OCI-LY7 (cell line): ENCODE measurements around the gene SDR39U1. TPM values are rescaled to one million over a fixed set of nuclear protein-coding genes. Genes with fewer than 3 reads are reported as not detected.
"Not testable (repeated sequence)": the region's sequence is repeated elsewhere in the genome, so short reads cannot be mapped to it uniquely, and the experiment has no call there.

Experiments used
- BruUV-seq: library from RNA; stranded (reverse); fragments of 400-500 nt; replicated peaks from 2 replicates; lab custom pipeline; 2021; lab: Mats Ljungman, UMichigan
- CTCF ChIA-PET: fragments of 300-600 bp; sonication (Branson Sonifier 250); formaldehyde crosslinking; loops from one replicate; lab custom pipeline; 2022; ENCODE audit warnings: antibody characterized with exemption; ENCODE audit not compliant: unreplicated experiment; lab: Charles Lee
- POLR2A ChIA-PET: fragments of 300-600 bp; sonication (Branson Sonifier 250); formaldehyde crosslinking; loops from one replicate; lab custom pipeline; 2022; ENCODE audit warnings: antibody characterized with exemption; lab: Charles Lee
- DNase-seq: peaks from one replicate; pipeline ENCODE4 v3.0.0-alpha.2; 2015; ENCODE audit warnings: low spot score
- H2AFZ ChIP-seq: fragments of 200-600 bp; sonication (generic), shearing (Covaris generic); 2 replicates; pipeline ENCODE4 v1.6.1; 2014; ENCODE audit warnings: mild to moderate bottlenecking, antibody characterized with exemption, low read length, moderate library complexity
- H3K27ac ChIP-seq: fragments of 200-600 bp; sonication (generic); 2 replicates; pipeline ENCODE4 v1.5.1; 2014; ENCODE audit warnings: mixed run types, low read depth, mild to moderate bottlenecking, moderate library complexity, low read length, inconsistent platforms; ENCODE audit not compliant: poor library complexity, severe bottlenecking
- H3K36me3 ChIP-seq: fragments of 200-600 bp; sonication (generic); 2 replicates; pipeline ENCODE4 v1.6.1; 2014; ENCODE audit warnings: mild to moderate bottlenecking, antibody characterized with exemption, low read length, moderate library complexity, mixed read lengths; ENCODE audit not compliant: insufficient read depth
- H3K4me1 ChIP-seq: fragments of 200-600 bp; sonication (generic); 2 replicates; pipeline ENCODE4 v1.5.1; 2014; ENCODE audit warnings: mild to moderate bottlenecking, low read length; ENCODE audit not compliant: insufficient read depth, poor library complexity, severe bottlenecking
- H3K4me2 ChIP-seq: fragments of 200-600 bp; sonication (generic); 2 replicates; pipeline ENCODE4 v1.6.1; 2014; ENCODE audit warnings: mild to moderate bottlenecking, low read length
- H3K4me3 ChIP-seq: fragments of 200-600 bp; sonication (generic); 2 replicates; pipeline ENCODE4 v1.5.1; 2014; ENCODE audit warnings: mild to moderate bottlenecking, low read depth, low read length; ENCODE audit not compliant: poor library complexity, severe bottlenecking
- H3K79me2 ChIP-seq: fragments of 200-600 bp; sonication (generic); 2 replicates; pipeline ENCODE4 v1.6.1; 2016; ENCODE audit warnings: low read depth, mild to moderate bottlenecking, low read length, moderate library complexity, mixed read lengths; ENCODE audit not compliant: insufficient read depth
- H3K9me2 ChIP-seq: fragments of 200-600 bp; sonication (generic); 2 replicates; pipeline ENCODE4 v1.6.1; 2016; ENCODE audit warnings: mild to moderate bottlenecking, low read length, mixed read lengths; ENCODE audit not compliant: insufficient read depth
- H3K9me3 ChIP-seq: fragments of 200-600 bp; sonication (generic); 2 replicates; pipeline ENCODE4 v1.6.1; 2014; ENCODE audit warnings: mild to moderate bottlenecking, mixed run types, low read length, mixed read lengths
- H4K20me1 ChIP-seq: fragments of 200-600 bp; sonication (generic); 2 replicates; pipeline ENCODE4 v1.6.1; 2014; ENCODE audit warnings: mild to moderate bottlenecking, antibody characterized with exemption, low read length, moderate library complexity, mixed read lengths; ENCODE audit not compliant: insufficient read depth
- EZH2phosphoT487 ChIP-seq: fragments of 200-600 bp; sonication (generic); IDR thresholded peaks from 2 replicates; pipeline ENCODE4 v1.6.1; 2018; ENCODE audit warnings: low read depth, borderline replicate concordance, mild to moderate bottlenecking, mixed run types, antibody characterized with exemption, low read length, moderate library complexity, mixed read lengths
- intact Hi-C: fragments of 100-400 bp; cut with micrococcal nuclease; formaldehyde crosslinking; loops from one replicate; pipeline ENCODE4 v1.10.0; 2022; ENCODE audit not compliant: unreplicated experiment
- total RNA-seq, 2 experiments: library from RNA; depleted of rRNA in 1 of 2; stranded (reverse); fragments of >200 nt in 1 of 2; shearing (Covaris generic) in 1 of 2; gene quantifications; 2 replicates each; pipeline ENCODE4 v1.2.3, GENCODE V29; 2014 to 2022
- TF ChIP-seq, protein P1 (sequence below): fragments of 200-600 bp; sonication (generic); conservative IDR thresholded peaks from 2 replicates; pipeline ENCODE4 v1.5.1; 2014; ENCODE audit warnings: mild to moderate bottlenecking, antibody characterized with exemption, low read length, moderate library complexity, mixed read lengths

Gene SDR39U1
- total RNA-seq, 2 experiments from 2014 or later: 51.4 to 103 TPM

DNA sequence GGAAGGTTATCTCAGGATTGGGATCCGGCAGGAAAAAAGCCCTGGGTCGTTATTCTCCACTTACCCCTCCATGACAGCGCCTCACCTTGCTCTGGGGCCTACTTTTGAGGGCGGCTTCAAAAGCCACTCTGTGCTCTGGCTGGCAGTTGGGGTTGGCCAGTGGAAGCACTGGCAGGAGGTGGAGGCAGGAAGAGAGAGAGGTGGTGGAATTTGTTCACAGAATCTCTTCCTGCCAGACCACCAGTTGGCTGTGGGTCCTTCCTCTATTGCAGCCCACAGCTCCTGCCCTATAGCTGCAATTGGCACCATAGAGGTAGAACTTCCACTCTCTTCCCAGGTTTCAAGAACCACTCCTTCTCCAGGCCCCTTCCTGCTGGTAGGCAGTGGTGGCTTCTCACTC, 32.7 kb upstream of the SDR39U1 start:
- TF ChIP-seq EZH2phosphoT487: no peak
- TF ChIP-seq, protein P1, sequence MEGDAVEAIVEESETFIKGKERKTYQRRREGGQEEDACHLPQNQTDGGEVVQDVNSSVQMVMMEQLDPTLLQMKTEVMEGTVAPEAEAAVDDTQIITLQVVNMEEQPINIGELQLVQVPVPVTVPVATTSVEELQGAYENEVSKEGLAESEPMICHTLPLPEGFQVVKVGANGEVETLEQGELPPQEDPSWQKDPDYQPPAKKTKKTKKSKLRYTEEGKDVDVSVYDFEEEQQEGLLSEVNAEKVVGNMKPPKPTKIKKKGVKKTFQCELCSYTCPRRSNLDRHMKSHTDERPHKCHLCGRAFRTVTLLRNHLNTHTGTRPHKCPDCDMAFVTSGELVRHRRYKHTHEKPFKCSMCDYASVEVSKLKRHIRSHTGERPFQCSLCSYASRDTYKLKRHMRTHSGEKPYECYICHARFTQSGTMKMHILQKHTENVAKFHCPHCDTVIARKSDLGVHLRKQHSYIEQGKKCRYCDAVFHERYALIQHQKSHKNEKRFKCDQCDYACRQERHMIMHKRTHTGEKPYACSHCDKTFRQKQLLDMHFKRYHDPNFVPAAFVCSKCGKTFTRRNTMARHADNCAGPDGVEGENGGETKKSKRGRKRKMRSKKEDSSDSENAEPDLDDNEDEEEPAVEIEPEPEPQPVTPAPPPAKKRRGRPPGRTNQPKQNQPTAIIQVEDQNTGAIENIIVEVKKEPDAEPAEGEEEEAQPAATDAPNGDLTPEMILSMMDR: no peak
- no peaks in the 10 kb centered on the region for H3K36me3 ChIP-seq
- H3K4me2 ChIP-seq: no peak overlapping the region
- intact Hi-C loops: no loop called here
- no peaks in the 10 kb centered on the region for H3K9me3 ChIP-seq
- no peak for DNase-seq
- no peaks in the 10 kb centered on the region for H3K79me2 ChIP-seq
- no peak overlapping the region for H3K27ac ChIP-seq
- no peak overlapping the region for H3K4me3 ChIP-seq
- BruUV-seq: no TSS peak
- POLR2A ChIA-PET: interaction anchor here (1.1 to 1.5 kb wide), 2 partner anchors 10 to 192 kb away, joined by 3 read pairs; no protein-coding TSS in a partner anchor
- H3K4me1 ChIP-seq: no peaks in the 10 kb centered on the region
- no peaks in the 10 kb centered on the region for H4K20me1 ChIP-seq
- H2AFZ ChIP-seq: no peak overlapping the region
- CTCF ChIA-PET: no interaction called here
- H3K9me2 ChIP-seq: no peaks in the 10 kb centered on the region

DNA sequence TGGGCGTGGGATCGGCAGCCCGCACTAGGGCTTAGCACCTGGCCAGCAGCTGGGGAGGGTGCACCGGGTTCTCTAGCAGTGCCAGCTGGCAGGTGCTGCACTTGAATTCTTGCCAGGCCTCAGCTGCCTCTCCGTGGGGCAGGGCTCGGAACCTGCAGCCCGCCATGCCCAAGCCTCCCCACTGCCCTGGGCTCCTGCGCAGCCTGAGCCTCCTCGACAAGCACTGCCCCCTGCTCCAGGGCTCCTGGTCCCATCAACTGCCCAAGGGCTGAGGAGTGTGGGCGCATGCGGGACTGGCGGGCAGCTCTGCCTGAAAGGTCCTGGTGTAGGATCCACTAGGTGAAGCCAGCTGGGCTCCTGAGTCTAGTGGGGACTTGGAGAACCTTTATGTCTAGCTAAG, 30.6 kb upstream of the SDR39U1 start:
- H3K4me3 ChIP-seq: no peak overlapping the region
- no TSS peak for BruUV-seq
- intact Hi-C loops: no loop called here
- H3K36me3 ChIP-seq: no peaks in the 10 kb centered on the region
- H3K27ac ChIP-seq: no peak overlapping the region
- H2AFZ ChIP-seq: no peak overlapping the region
- TF ChIP-seq, protein P1: no peak
- TF ChIP-seq EZH2phosphoT487: no peak
- no peak overlapping the region for H3K4me2 ChIP-seq
- H3K4me1 ChIP-seq: no peaks in the 10 kb centered on the region
- DNase-seq: no peak
- CTCF ChIA-PET: no interaction called here
- no peaks in the 10 kb centered on the region for H3K79me2 ChIP-seq
- H3K9me3 ChIP-seq: no peaks in the 10 kb centered on the region
- H3K9me2 ChIP-seq: no peaks in the 10 kb centered on the region
- H4K20me1 ChIP-seq: no peaks in the 10 kb centered on the region
- POLR2A ChIA-PET: no interaction called here

DNA sequence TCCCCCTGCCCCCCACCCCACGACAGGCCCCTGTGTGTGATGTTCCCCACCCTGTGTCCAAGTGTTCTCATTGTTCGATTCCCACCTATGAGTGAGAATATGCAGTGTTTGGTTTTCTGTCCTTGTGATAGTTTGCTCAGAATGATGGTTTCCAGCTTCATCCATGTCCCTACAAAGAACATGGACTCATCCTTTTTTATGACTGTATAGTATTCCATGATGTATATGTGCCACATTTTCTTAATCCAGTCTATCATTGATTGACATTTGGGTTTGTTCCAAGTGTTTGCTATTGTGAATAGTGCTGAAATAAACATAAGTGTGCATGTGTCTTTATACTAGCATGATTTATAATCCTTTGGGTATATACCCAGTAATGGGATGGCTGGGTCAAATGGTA, 27.9 kb upstream of the SDR39U1 start:
- H3K79me2 ChIP-seq, BruUV-seq, H3K9me3 ChIP-seq, H3K4me3 ChIP-seq, H4K20me1 ChIP-seq, CTCF ChIA-PET, H3K4me1 ChIP-seq, intact Hi-C loops, H3K27ac ChIP-seq, DNase-seq, H3K36me3 ChIP-seq, H2AFZ ChIP-seq, H3K9me2 ChIP-seq, H3K4me2 ChIP-seq: not testable (repeated sequence)
- POLR2A ChIA-PET: interaction anchor here (0.6 kb wide), 1 partner anchor 242 kb away, joined by 3 read pairs; no protein-coding TSS in a partner anchor
